H1 (cell line): Measurements from ENCODE around the gene SCN8A. TPM values are rescaled to one million over a fixed set of nuclear protein-coding genes. Genes with fewer than 3 reads are reported as not detected.

Source experiments
- CTCF ChIA-PET: fragments of 300-600 bp; sonication (Branson Sonifier 250); formaldehyde crosslinking; loops from one replicate; lab custom pipeline; 2021; ENCODE audit not compliant: partially characterized antibody; lab: Charles Lee
- POLR2A ChIA-PET: fragments of 300-600 bp; sonication (Branson Sonifier 250); formaldehyde crosslinking; loops from one replicate; lab custom pipeline; 2021; ENCODE audit warnings: inconsistent platforms; ENCODE audit not compliant: partially characterized antibody; lab: Charles Lee
- DNase-seq, 2 experiments: peaks; one replicate each; pipeline versions ENCODE4 v3.0.0 to v3.0.0-alpha.2; 2010 to 2022; ENCODE audit warnings: low spot score in 2 of 2, low read depth in 1 of 2, mixed read lengths in 1 of 2
- FAIRE-seq: peaks from 2 replicates; lab custom pipeline; 2011; peaks lifted over from hg19 to GRCh38; lab: Jason Lieb, UNC
- H2AFZ ChIP-seq: 2 replicates; pipeline ENCODE4 v1.8.1; 2012; ENCODE audit warnings: low read length, inconsistent platforms
- H2AK5ac ChIP-seq: 2 replicates; pipeline ENCODE4 v1.6.1; 2013; ENCODE audit warnings: low read depth, low read length
- H2BK120ac ChIP-seq: replicated peaks from 2 replicates; pipeline ENCODE3; 2013; ENCODE audit warnings: low read depth, low read length, inconsistent platforms
- H2BK12ac ChIP-seq: 2 replicates; pipeline ENCODE4 v1.6.1; 2013; ENCODE audit warnings: low read depth, low read length
- H2BK15ac ChIP-seq: 2 replicates; pipeline ENCODE4 v1.6.1; 2013; ENCODE audit warnings: low read length
- H2BK20ac ChIP-seq: 2 replicates; pipeline ENCODE4 v1.6.1; 2013; ENCODE audit warnings: low read length
- H2BK5ac ChIP-seq: 2 replicates; pipeline ENCODE4 v1.6.1; 2013; ENCODE audit warnings: low read depth, low read length
- H3K14ac ChIP-seq: 2 replicates; pipeline ENCODE4 v1.6.1; 2013; ENCODE audit warnings: inconsistent platforms; ENCODE audit not compliant: insufficient read length
- H3K18ac ChIP-seq: 2 replicates; pipeline ENCODE4 v1.6.1; 2013; ENCODE audit warnings: low read length; ENCODE audit errors: extremely low read depth
- H3K23ac ChIP-seq: 2 replicates; pipeline ENCODE4 v1.6.1; 2013; ENCODE audit warnings: inconsistent platforms; ENCODE audit not compliant: insufficient read length
- H3K23me2 ChIP-seq: 2 replicates; pipeline ENCODE4 v1.6.1; 2013; ENCODE audit warnings: low read depth, low read length
- H3K27ac ChIP-seq: 2 replicates; pipeline ENCODE4 v1.6.1; 2011; ENCODE audit warnings: low read depth, low read length, inconsistent platforms
- H3K27me3 ChIP-seq, 4 experiments: replicated peaks in 1 of 4; 1 replicate in 1 of 4; 2 replicates in 3 of 4; pipeline versions ENCODE4 v1.6.1 to v1.8.1; 2011 to 2013; ENCODE audit warnings: low read length in 3 of 4, mild to moderate bottlenecking in 3 of 4, inconsistent platforms in 2 of 4, mixed read lengths in 2 of 4, moderate library complexity in 1 of 4; ENCODE audit not compliant: control insufficient read depth in 3 of 4, insufficient read depth in 3 of 4; ENCODE audit errors: extremely low read depth in 1 of 4
- H3K36me3 ChIP-seq, 4 experiments: 2 replicates each; pipeline versions ENCODE4 v1.6.1 to v1.8.1; 2011 to 2013; ENCODE audit warnings: mild to moderate bottlenecking in 4 of 4, low read length in 3 of 4, moderate library complexity in 2 of 4, control low read depth in 1 of 4, inconsistent platforms in 1 of 4; ENCODE audit not compliant: insufficient read depth in 4 of 4, control insufficient read depth in 2 of 4
- H3K4ac ChIP-seq: replicated peaks from 2 replicates; pipeline ENCODE3; 2013; ENCODE audit warnings: low read length, low read depth, mixed read lengths, inconsistent platforms; ENCODE audit not compliant: insufficient read length
- H3K4me1 ChIP-seq, 4 experiments: replicated peaks in 1 of 4; 1 replicate in 1 of 4; 2 replicates in 3 of 4; pipeline versions ENCODE4 v1.6.1 to v1.8.1; 2011 to 2013; ENCODE audit warnings: low read length in 3 of 4, inconsistent platforms in 2 of 4, mixed read lengths in 1 of 4; ENCODE audit not compliant: insufficient read depth in 4 of 4, control insufficient read depth in 3 of 4
- H3K4me2 ChIP-seq, 2 experiments: 2 replicates each; pipeline versions ENCODE4 v1.6.1 to v1.8.1; 2011 to 2013; ENCODE audit warnings: low read depth in 2 of 2, low read length in 2 of 2, control low read depth in 1 of 2, inconsistent platforms in 1 of 2, mild to moderate bottlenecking in 1 of 2; ENCODE audit not compliant: insufficient read depth in 1 of 2
- H3K4me3 ChIP-seq, 4 experiments: fragments of 200-600, 300-600 bp in 1 of 4; sonication (generic), shearing (Covaris generic), sonication (Bioruptor Twin) in 1 of 4; 2 replicates each; pipeline versions ENCODE4 v1.5.1 to v1.8.1; 2011 to 2016; ENCODE audit warnings: low read length in 4 of 4, low read depth in 3 of 4, control low read depth in 2 of 4, inconsistent platforms in 2 of 4, mild to moderate bottlenecking in 2 of 4, mixed read lengths in 1 of 4, moderate library complexity in 1 of 4; ENCODE audit not compliant: insufficient read depth in 2 of 4; ENCODE audit errors: extremely low read depth in 1 of 4
- H3K56ac ChIP-seq: replicated peaks from 2 replicates; pipeline ENCODE3; 2013; ENCODE audit warnings: low read depth, mild to moderate bottlenecking, mixed read lengths, low read length, inconsistent platforms; ENCODE audit not compliant: insufficient read length
- H3K79me1 ChIP-seq: 2 replicates; pipeline ENCODE4 v1.6.1; 2013; ENCODE audit warnings: low read depth, low read length, control low read depth
- H3K79me2 ChIP-seq, 2 experiments: 2 replicates each; pipeline versions ENCODE4 v1.6.1 to v1.8.1; 2012 to 2013; ENCODE audit warnings: low read length in 2 of 2, mild to moderate bottlenecking in 2 of 2, inconsistent platforms in 1 of 2; ENCODE audit not compliant: insufficient read depth in 2 of 2, control insufficient read depth in 1 of 2
- H3K9ac ChIP-seq, 4 experiments: replicated peaks in 1 of 4; 1 replicate in 1 of 4; 2 replicates in 3 of 4; pipeline versions ENCODE4 v1.6.1 to v1.8.1; 2011 to 2013; ENCODE audit warnings: low read depth in 3 of 4, low read length in 3 of 4, control low read depth in 2 of 4, mild to moderate bottlenecking in 2 of 4, moderate library complexity in 2 of 4, inconsistent platforms in 1 of 4; ENCODE audit errors: extremely low read depth in 1 of 4
- H3K9me3 ChIP-seq, 2 experiments: 2 replicates each; pipeline versions ENCODE4 v1.6.1 to v1.8.1; 2012 to 2013; ENCODE audit warnings: mild to moderate bottlenecking in 2 of 2, moderate library complexity in 2 of 2, control low read depth in 1 of 2, inconsistent platforms in 1 of 2, low read depth in 1 of 2, low read length in 1 of 2, mixed read lengths in 1 of 2; ENCODE audit not compliant: insufficient read depth in 2 of 2
- H4K20me1 ChIP-seq, 2 experiments: replicated peaks in 1 of 2; 2 replicates each; pipeline versions ENCODE3 to v1.8.1; 2011 to 2013; ENCODE audit warnings: inconsistent platforms in 2 of 2, low read length in 2 of 2, mild to moderate bottlenecking in 1 of 2; ENCODE audit not compliant: insufficient read depth in 2 of 2, control insufficient read depth in 1 of 2
- H4K5ac ChIP-seq: 2 replicates; pipeline ENCODE4 v1.6.1; 2013; ENCODE audit warnings: low read length, low read depth, mixed read lengths, inconsistent platforms; ENCODE audit not compliant: insufficient read length
- H4K8ac ChIP-seq: 2 replicates; pipeline ENCODE4 v1.8.0; 2013; ENCODE audit warnings: mild to moderate bottlenecking, moderate library complexity, low read length, inconsistent platforms; ENCODE audit not compliant: insufficient read depth; ENCODE audit errors: extremely low read depth
- H4K91ac ChIP-seq: replicated peaks from 2 replicates; pipeline ENCODE3; 2013; ENCODE audit warnings: low read length, mixed read lengths, inconsistent platforms; ENCODE audit not compliant: insufficient read length
- ASH2L ChIP-seq: fragments of 200-600, 300-600 bp; sonication (generic); IDR thresholded peaks from one replicate; pipeline ENCODE4 v1.7.1; 2017; ENCODE audit warnings: low read length
- SIN3A ChIP-seq, 2 experiments: IDR thresholded peaks in 1 of 2; conservative IDR thresholded peaks in 1 of 2; 2 replicates each; pipeline ENCODE4 v1.6.1; 2011 to 2012; ENCODE audit warnings: low read length in 2 of 2, improper control_type of control experiment in 1 of 2, low read depth in 1 of 2, mild to moderate bottlenecking in 1 of 2
- WGBS, 2 experiments: shearing (Covaris generic) in 1 of 2; methylation state at CpG; one replicate each; pipeline versions ENCODE4 v1.1.6 to v1.1.7; 2013 to 2015; ENCODE audit warnings: low lambda C conversion rate in 2 of 2, mixed read lengths in 2 of 2, inconsistent platforms in 1 of 2, low coverage in 1 of 2, missing lambda C conversion rate in 1 of 2; ENCODE audit not compliant: insufficient replicate concordance in 2 of 2, insufficient coverage in 1 of 2, insufficient read length in 1 of 2; ENCODE audit errors: extremely low coverage in 1 of 2, missing lambda C conversion rate in 1 of 2; 5-methylcytosine and 5-hydroxymethylcytosine counted together
- polyA plus RNA-seq, 7 experiments: library from polyadenylated mRNA; depleted of rRNA in 3 of 7; stranded (reverse) in 5 of 7; unstranded in 2 of 7; fragments of >200 nt in 5 of 7; fragments of 200-250 nt in 2 of 7; gene quantifications; 1 replicate in 5 of 7; 2 replicates in 1 of 7; 4 replicates in 1 of 7; pipeline versions ENCODE4 v1.2.1 to v1.2.3, GENCODE V29; 2011 to 2013; ENCODE audit warnings: missing spikeins in 2 of 7, mixed read lengths in 2 of 7
- total RNA-seq: library from RNA; stranded (reverse); fragmentation: NEBNext Ultra II Directional; extraction: Animal tissue kit (Norgen Biotek cat#: 25700); gene quantifications from 2 replicates; pipeline ENCODE4 v1.2.1, GENCODE V29; 2021

SCN8A gene
- total and polyA plus RNA-seq, 2 of the 8 experiments (the other 6 are each of a cell fraction or from before 2014, with no cell fraction given), result 6.3 to 10.7 TPM

DNA sequence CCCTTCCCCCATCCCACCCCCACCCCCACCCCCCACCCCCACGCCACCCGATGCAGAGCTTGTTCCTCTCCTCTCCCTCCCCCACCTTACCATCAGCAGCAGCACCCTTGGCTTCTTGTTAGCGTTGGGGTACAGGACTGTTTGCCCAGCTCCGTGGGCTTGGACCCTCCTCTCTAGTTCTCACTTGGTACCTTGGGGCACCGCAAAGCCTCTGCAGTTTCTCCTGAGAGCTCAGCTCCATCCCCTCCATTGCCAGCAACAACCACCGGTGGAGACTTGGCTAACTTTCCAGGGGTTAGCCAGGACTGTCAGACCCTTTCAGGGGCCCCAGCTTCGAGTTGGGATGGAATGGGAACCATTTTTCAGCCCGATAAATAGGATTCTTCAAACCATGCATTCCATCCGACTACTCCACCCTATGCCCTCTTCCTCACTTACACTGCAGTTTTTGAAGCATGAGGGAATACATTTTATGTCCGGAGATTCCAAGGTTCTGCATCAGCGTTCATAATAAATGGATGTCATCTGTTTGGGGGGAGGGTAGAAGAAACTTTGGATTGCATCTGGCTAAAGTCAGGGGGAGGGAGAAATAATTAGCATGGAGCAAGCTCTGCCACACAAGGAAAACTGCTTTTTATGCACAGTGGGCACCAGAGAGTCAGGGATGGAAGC, 1.1 kb downstream of the SCN8A start:
- no peak overlapping the region for H4K91ac ChIP-seq
- no peak overlapping the region for H2AK5ac ChIP-seq
- peak overlapping the region; percentile 76; the same call in 1 of the 2 replicates for H2BK20ac ChIP-seq
- no peak overlapping the region for H2BK120ac ChIP-seq
- no peak overlapping the region for H3K27ac ChIP-seq
- peaks cover 13% of the 10 kb centered on the region; the same call in 1 of the 2 replicates for H3K79me1 ChIP-seq
- no peak overlapping the region for H2AFZ ChIP-seq
- CTCF ChIA-PET, result interaction anchor here (0.9 to 1.9 kb wide), 11 partner anchors 13 to 283 kb away, joined by 3 to 5 read pairs (median 3); no protein-coding TSS in a partner anchor
- no peak for FAIRE-seq
- H3K14ac ChIP-seq, result no peak overlapping the region
- H3K9ac ChIP-seq, result no peak overlapping the region; a peak in 2 of 7 replicates
- H3K9me3 ChIP-seq, result no peaks in the 10 kb centered on the region
- peak overlapping the region; percentile 85 to 86 for H3K4me2 ChIP-seq
- TF ChIP-seq ASH2L (no peak), SIN3A (conservative IDR thresholded peaks at IDR 0.05 in 1 of 2, IDR thresholded peaks at IDR 0.05 in 1 of 2; ENCODE audit: low read depth in 1 of 2, low read length in 2 of 2) (peak in 1 of 2 experiments; percentile 45; a peak in 1 of 4 replicates)
- TF ChIP-seq, all 59 proteins: peak for 1
- POLR2A ChIA-PET, result interaction anchor here (1.0 to 1.5 kb wide), 3 partner anchors 66 to 228 kb away, joined by 3 to 7 read pairs (median 3); a partner anchor contains a TSS
- Histone ChIP-seq H3K23me2 (peaks cover 10% of the 10 kb centered on the region), H3K18ac (no peak overlapping the region), H2BK15ac (no peak overlapping the region), H3K4ac (no peak overlapping the region), H3K56ac (no peak overlapping the region), H3K79me2 (peaks cover 0 to 52% of the 10 kb centered on the region in 2 experiments; a peak in 2 of 4 replicates), H2BK12ac (no peak overlapping the region), H3K4me1 (peaks cover 1 to 9% (median 4%) of the 10 kb centered on the region in 4 experiments; a peak in 5 of 7 replicates), H2BK5ac (no peak overlapping the region), H4K20me1 (peaks cover 7 to 15% of the 10 kb centered on the region in 2 experiments), H4K8ac (no peak overlapping the region), H4K5ac (no peak overlapping the region), H3K23ac (no peak overlapping the region), H3K4me3 (peak overlapping the region; percentile 86 to 99 (median 92)), H3K36me3 (no peaks in the 10 kb centered on the region), H3K27me3 (peaks cover 0 to 7% (median 3%) of the 10 kb centered on the region in 4 experiments; a peak in 2 of 7 replicates)
- DNase-seq, result peak in 1 of 2 experiments; percentile 62
- WGBS, 2 experiments, result 7% methylated on average over 9 of the region's 11 CpGs; no CpG with 5 or more reads in 1 of the 2 experiments
